GM18909 (cell line): Measurements from ENCODE around the gene ASTL.

Experiments used
- ATAC-seq: cut with Tn5 transposase; IDR thresholded peaks from one replicate; pipeline ENCODE4 v1.9.1; 2021; ENCODE audit warnings: mild to moderate bottlenecking; ENCODE audit not compliant: unreplicated experiment, poor library complexity

Gene ASTL

DNA sequence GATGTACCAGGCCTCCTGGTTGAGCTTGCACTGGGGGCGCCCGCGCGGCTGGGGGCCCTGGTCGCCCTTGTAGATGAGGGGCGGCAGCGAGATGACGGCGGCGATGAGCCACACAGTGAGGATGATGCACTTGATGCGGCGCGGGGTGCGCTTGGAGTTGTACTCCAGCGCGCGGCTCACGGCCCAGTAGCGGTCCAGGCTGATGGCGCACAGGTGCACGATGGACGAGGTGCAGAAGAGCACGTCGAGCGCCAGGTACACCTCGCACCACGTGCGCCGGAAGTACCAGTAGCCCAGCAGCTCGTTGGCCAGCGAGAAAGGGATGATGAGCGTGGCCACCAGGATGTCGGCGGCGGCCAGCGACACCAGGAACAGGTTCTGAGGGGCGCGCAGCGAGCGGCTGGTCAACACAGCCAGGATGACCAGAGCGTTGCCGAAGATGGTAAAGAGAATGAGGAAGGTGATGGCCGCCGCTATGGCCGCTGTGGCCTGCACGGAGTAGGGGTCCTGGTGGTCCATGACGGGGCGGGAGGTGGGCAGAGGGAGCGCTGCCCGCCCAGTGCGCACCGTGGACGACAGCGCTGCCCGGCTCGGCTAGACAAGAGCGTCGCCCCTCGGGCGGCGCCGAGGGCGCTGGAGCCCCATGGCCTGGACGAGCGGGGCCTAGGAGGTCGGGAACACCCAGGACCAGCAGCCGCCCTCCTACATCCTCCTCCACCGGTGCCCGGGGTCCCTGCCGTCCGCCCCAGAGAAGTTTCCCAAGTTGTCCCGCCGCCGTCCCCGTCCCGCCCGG is 22.5 kb downstream of the ASTL start:
- ATAC-seq, result no peak

GRCh38 chr2:96114903-96115581 is 23.3 kb downstream of the ASTL start:
- ATAC-seq, result no peak

DNA sequence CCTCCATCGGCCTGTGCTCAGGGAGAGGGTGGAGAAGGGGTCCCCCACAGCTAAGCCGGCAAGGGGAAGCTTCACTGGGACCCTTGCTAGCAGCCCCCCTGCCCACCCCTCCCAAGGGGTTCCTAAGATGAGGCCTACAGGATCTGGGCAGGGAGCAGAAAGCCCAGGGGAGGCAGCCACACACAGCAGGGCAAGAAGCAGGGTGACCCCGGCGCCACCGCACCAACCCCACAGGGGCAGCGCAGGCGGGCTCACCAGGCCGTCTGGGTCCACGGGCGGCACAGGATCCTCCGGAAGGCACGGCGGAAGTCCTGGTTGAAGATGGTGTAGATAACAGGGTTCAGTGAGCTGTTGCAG is 23.8 kb downstream of the ASTL start:
- ATAC-seq, result no peak

DNA sequence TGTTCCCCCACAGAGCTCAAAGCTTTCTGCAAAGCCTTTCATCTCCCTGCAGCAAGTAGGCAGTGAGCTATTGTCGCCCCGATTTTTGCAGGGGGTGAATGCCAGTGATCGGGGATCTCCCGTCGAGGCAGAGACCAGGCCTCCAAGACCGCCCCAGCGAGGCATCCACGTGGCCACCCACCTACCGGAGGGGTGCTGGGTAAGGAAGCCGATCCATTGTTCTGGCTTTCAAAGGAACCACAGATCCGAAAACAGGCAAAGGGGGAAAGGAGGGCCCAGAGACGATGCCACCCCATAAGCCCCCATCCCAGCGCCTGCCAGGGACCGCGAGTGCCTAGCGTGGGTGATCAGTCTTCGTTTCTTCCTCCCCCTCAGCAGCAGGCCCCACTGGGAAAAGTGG is 24.4 kb downstream of the ASTL start:
- ATAC-seq, result no peak

DNA sequence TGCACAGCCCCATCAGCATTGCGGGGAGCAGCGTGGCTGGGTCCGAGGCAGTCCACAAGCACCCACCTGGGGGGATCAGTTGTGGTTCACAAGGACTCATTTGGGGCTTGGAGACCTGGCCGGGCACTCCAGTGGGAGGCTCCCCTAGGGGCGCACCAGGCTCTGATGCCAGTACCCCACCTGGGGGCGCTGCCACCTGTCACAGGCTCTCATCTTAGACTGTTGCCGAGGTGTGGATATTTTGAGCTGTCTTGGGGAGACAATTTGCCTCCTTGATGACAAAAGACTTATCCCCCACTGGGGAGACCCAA is 25.0 kb downstream of the ASTL start:
- ATAC-seq, result no peak

- ATAC-seq, result no peak
Measured at GRCh38 chr2:96112501-96113366, 25.6 kb downstream of the ASTL start.

DNA sequence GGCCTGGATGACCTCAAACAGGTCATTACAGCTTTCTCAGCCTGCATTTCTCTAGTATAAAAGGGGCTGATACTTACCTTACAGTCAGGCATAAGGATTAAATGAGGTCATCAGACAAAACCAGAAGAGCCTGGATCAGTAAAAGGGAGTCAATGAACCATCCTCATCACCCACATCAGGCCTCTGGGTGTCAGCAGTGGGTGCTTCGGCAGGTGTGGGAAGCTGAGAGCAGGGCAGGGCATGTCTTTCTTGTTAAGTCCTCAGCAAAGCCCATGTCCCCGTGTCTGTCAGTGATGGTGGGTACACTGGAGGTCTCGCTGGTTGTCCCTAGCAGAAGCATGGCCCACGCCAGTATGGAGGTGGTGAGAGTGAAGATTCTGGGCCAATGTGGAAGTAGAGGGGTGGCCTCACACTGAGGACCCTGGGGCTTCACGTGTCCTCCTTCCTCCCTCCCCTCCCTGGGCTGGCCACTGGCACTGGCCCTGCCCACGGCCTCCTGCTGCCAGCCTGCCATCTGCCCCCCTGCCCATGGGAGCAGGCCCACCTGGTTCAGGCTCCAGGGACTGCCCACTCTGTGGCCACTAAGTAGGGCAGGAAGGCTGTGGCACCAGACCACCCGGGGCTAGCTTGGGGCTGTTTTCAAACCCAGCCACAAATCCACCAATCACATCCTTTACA is 26.3 kb downstream of the ASTL start:
- ATAC-seq, result no peak

DNA sequence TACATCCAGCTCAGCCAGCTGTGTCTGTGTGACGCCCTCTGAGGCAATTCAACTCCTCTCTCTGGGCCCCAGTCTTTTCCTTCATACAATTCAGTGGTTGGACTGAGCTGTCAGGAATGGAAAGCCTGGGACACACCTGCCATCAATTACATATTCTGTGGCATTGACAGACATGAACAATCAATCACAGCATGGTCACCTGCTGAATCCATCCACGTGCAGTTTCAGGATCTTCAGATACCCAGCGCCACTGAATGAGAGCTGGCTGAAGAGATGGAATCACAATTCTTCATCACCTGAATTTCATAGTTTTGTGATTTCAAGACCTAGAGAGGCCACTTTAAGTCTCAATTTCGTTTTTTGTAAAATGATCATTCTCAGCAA is 27.1 kb downstream of the ASTL start:
- no peak for ATAC-seq

- no peak for ATAC-seq
Measured at GRCh38 chr2:96110621-96111256, 27.6 kb downstream of the ASTL start.

DNA sequence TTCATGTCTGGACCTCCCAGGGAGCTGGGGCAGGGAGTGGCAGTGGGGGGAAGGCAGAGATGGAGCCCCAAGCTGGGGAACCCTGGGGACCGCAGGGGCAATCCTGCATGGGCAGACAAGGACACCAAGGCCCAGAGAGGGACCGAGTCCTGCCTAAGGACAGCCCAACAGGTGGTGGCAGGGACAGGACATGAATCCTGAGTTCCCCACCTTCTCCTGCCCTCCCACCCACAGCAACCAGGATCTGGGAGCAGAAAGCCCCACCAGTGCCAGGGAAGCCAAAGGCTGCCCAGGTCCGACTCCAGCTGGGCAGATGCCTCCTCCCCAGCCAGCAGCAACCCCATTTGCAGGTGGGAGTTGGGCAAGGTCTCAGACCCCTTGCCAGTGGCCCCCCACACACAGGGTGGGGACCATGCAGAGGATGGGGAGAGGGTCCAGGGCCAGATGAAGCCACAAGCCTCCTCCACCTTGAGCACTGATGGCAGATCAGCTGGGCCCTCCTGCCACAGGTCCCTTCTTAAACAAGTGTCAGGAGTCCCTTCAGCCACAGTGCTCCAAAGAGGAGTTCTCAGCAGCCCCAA is 28.3 kb downstream of the ASTL start:
- ATAC-seq, result no peak

- no peak for ATAC-seq
Measured at GRCh38 chr2:96109361-96109680, 29.0 kb downstream of the ASTL start.

DNA sequence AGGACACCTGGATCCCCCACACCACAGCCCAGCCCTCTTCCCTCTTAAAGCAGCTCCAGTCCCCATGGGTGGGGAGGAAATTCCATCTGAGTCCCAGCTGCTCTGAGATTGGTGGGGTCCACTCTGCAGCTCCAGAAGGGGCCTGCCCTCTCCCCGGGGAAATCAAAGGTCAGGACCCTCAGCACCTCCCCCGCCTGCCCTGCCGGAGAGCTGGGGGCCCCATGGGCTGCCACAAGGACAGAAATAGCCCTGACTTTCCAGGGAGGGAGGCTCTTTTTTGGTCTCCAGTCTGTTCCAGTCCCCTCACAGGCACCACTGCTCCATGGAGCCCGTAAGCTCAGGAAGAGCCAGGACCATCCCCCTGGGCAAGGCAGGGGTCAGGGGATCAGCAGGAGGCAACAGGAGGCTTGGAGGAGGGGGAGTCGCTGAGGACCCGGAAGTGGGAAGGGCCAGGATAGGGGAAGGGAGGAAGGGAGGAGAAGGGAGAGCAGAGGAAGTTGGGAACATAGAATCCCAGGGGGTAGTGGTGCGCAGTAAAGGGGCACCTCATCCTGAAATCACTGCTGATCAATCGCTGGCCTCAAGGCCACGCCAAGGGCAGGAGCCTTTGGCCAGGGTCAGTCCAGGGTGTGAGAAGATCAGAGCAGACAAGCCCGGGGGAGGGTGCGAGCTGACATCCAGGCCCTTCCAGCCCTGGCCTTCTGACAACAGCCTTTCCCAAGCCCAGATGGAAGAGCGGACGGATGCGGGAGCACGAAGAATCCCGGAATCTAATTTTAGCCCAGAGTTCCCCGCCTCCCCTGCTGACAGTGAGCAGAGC is 29.6 kb downstream of the ASTL start:
- ATAC-seq, result no peak

DNA sequence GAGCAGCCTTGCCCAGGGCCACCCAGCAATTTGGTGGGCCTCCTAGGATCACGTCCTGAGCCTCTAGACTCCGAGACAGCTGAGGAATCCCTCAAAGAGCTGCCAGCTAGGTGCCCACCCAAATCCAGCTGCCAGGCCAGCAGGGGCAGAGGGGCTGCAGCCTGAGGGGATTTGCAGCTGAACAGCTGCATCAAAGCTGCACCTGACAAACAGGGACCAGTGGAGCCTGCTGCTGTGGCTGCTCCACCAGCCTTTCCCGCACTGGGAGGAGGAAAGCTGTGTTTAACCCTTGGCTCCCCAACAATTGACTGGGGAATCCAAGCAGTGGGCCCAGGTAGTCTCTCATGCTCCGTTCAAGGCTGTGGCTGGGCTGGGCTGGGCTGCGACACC is 30.2 kb downstream of the ASTL start:
- no peak for ATAC-seq

- ATAC-seq, result no peak
Measured at GRCh38 chr2:96107708-96108065, 30.6 kb downstream of the ASTL start.

DNA sequence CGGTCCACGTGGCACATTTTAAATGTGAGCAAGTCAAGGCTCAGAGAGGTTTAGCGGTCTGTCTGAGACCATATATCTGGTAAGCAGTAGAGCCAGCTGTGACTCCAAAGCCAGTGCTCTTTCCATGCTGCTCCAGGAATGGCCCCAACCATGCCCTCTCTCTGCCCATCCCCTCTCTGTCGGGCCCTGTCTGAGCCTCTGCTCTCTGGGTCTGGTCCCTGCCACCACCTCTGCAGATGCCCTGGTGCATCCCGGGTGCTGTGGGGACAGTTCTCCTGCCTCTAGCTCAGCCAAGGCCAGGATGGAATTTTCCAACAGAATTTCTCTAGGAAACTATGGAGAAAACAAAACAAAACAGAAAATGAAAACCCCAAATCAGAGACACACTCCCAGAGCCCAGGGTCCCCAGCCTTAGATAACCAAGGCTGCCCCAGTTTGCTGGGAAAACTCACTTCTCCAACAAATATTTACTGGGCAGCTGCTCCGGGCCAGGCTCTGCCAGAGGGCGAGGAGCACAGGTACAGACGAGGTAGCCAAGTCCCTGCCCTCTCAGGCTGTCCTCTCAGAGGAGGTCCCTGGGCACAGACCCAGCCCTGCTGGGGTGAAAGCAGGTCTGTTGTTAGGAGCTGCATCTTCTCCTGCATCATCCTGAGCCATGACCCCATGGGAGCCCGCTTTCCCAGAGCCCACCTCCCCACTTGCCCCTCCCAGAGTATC is 31.2 kb downstream of the ASTL start:
- ATAC-seq, result no peak

GRCh38 chr2:96105994-96106715 is 32.1 kb downstream of the ASTL start:
- no peak for ATAC-seq

DNA sequence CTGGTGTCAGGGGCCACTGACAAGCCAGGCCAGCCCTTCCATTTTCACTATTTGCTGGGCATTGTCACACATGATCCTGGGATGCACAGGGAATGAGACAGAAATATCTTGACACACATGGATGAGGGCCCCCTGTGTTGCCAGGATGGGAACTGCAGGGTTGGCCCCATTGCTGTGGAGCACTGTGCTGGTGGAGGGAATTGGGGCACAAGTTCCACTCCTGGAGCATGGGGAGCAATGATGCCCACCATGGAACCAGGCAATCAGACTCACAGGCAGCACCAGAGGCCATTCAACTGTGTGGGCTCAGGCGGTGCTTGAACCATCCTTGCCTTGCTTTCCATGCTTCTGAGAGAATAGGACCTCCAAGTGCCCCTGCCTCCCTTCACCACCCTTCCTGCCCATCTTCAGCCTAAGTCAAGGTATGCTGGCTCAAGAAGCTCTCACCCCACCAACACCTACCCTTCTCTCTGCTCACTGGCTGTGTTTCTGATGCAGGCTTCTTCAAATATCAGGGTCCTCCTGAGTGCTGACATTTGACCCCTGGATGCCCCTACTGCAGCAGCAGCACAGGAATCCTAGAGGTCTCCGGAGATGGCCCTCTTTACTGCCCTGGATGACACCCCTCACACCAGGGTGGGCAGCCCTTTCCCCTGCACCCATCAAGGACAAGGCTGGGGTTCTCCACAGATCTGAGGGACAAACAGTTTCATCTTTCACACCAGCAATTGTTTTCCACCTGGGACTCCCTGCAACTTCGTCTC is 33.0 kb downstream of the ASTL start:
- no peak for ATAC-seq

GRCh38 chr2:96104487-96104861 is 33.8 kb downstream of the ASTL start:
- ATAC-seq, result no peak
